Sigmoid colon (tissue), 7 donors: ENCODE data around the gene GGTLC2. TPM values are rescaled to one million over a fixed set of nuclear protein-coding genes. Genes with fewer than 3 reads are reported as not detected.
"Not testable (repeated sequence)": the region's sequence is repeated elsewhere in the genome, so short reads cannot be mapped to it uniquely, and the experiment has no call there.

ENCODE experiments used
- DNase-seq: peaks from one replicate; pipeline ENCODE4 v3.0.0-alpha.2; 2019
- H3K27ac ChIP-seq, 4 donors: fragments of 200-600 bp; sonication (generic); one replicate each; pipeline ENCODE4 v1.5.1; 2016 to 2019; ENCODE audit warnings: mild to moderate bottlenecking in 1 of 4
- H3K27me3 ChIP-seq, 3 donors: fragments of 200-600 bp; sonication (generic); one replicate each; pipeline ENCODE4 v1.5.1; 2019; ENCODE audit warnings: mild to moderate bottlenecking in 1 of 3
- H3K36me3 ChIP-seq, 4 donors: fragments of 200-600 bp; sonication (generic); one replicate each; pipeline ENCODE4 v1.5.1; 2016 to 2019
- H3K4me1 ChIP-seq, 4 donors: fragments of 200-600 bp; sonication (generic); one replicate each; pipeline ENCODE4 v1.5.1; 2017 to 2019
- H3K4me3 ChIP-seq, 4 donors: fragments of 200-600 bp; sonication (generic); one replicate each; pipeline ENCODE4 v1.5.1; 2017 to 2019; ENCODE audit warnings: mild to moderate bottlenecking in 2 of 4, moderate library complexity in 1 of 4
- H3K9me3 ChIP-seq, 4 donors: fragments of 200-600 bp in 3 of 4; sonication (generic) in 3 of 4; one replicate each; pipeline versions ENCODE4 v1.5.1 to v1.6.1; 2013 to 2019
- CTCF ChIP-seq, 4 experiments: fragments of 450-650 bp in 3 of 4; fragments of 200-600 bp in 1 of 4; IDR thresholded peaks; one replicate each; pipeline ENCODE4 v1.5.1; 2016 to 2019; ENCODE audit warnings: antibody characterized with exemption in 4 of 4, mild to moderate bottlenecking in 3 of 4, moderate library complexity in 2 of 4
- EP300 ChIP-seq, 4 donors: sonication (generic); formaldehyde crosslinking; IDR thresholded peaks; one replicate each; pipeline ENCODE4 v1.6.1; 2017; ENCODE audit warnings: antibody characterized with exemption in 4 of 4
- POLR2A ChIP-seq, 2 donors: fragments of 450-650 bp; IDR thresholded peaks; one replicate each; pipeline ENCODE4 v1.6.1; 2016; ENCODE audit warnings: antibody characterized with exemption in 2 of 2, mild to moderate bottlenecking in 2 of 2, moderate library complexity in 2 of 2
- POLR2AphosphoS5 ChIP-seq, 4 donors: sonication (generic); formaldehyde crosslinking; IDR thresholded peaks; one replicate each; pipeline ENCODE4 v1.6.1; 2017; ENCODE audit warnings: antibody characterized with exemption in 4 of 4
- WGBS, 2 donors: extraction: QIAGEN DNeasy Blood & Tissue Kit; methylation state at CpG; one replicate each; pipeline ENCODE4 v1.1.7; 2013; 5-methylcytosine and 5-hydroxymethylcytosine counted together
- intact Hi-C: fragments of 100-400 bp; cut with DNase I; formaldehyde crosslinking; loops from one replicate; pipeline ENCODE4 v1.15.1; 2023
- polyA plus RNA-seq, 3 donors: library from polyadenylated mRNA; stranded (reverse); fragments of 200-250 nt; gene quantifications; one replicate each; pipeline ENCODE4 v1.2.3, GENCODE V29; 2013
- total RNA-seq, 4 donors: library from RNA; depleted of rRNA; stranded (reverse); fragments of >200 nt; gene quantifications; one replicate each; pipeline ENCODE4 v1.1.0, GENCODE V29; 2016
- donor health status: healthy with polysubstance abuse.
- donor health status: Bipolar disorder and iron deficiency.
- donor health status: healthy.

GGTLC2 gene
- total and polyA plus RNA-seq, 7 donors, result not detected

DNA sequence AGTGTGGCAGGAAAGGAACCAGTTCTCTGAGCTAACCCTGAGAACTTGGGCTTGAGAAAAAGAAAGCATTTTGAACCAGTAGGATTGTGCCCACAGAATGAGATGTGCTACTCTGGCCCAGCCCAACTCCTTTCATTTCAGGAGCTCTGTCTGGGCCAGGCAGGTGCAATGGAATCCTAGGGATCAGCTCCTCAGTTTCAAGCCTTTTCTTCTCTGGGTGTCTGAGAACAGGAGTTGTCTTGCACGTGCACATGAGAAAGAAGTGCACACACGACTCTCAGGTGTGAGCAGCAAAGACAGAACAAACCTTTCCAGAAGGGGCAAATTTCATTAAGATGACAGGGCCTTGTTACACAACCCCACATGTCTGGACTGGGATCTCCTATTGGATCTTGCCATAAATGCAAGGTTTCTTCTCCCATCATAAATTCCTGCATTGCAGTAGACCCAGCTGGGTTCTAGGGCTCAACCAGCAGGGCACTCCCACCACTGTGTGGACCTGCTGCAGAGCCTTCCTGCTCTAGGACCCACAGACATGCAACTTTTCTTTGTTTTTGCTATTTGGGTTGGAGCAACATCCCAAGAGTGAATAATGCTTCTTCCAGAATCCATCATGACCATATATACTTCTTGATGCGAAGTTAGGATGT is 24.5 kb upstream of the GGTLC2 start:
- H3K27ac ChIP-seq, result no peak overlapping the region
- no peaks in the 10 kb centered on the region for H3K27me3 ChIP-seq
- H3K36me3 ChIP-seq, result no peaks in the 10 kb centered on the region
- H3K4me3 ChIP-seq, result no peak overlapping the region
- DNase-seq, result no peak
- intact Hi-C loops, result no loop called here
- 78 to 80% methylated on average over 3 of the region's 3 CpGs for WGBS, 2 donors
- H3K9me3 ChIP-seq, result no peaks in the 10 kb centered on the region
- no peaks in the 10 kb centered on the region for H3K4me1 ChIP-seq
- TF ChIP-seq CTCF (IDR thresholded peaks at IDR 0.05), result no peak
- TF ChIP-seq POLR2A (IDR thresholded peaks at IDR 0.05), result no peak
- no peak for TF ChIP-seq EP300 (IDR thresholded peaks at IDR 0.05)
- TF ChIP-seq POLR2AphosphoS5 (IDR thresholded peaks at IDR 0.05), result no peak

DNA sequence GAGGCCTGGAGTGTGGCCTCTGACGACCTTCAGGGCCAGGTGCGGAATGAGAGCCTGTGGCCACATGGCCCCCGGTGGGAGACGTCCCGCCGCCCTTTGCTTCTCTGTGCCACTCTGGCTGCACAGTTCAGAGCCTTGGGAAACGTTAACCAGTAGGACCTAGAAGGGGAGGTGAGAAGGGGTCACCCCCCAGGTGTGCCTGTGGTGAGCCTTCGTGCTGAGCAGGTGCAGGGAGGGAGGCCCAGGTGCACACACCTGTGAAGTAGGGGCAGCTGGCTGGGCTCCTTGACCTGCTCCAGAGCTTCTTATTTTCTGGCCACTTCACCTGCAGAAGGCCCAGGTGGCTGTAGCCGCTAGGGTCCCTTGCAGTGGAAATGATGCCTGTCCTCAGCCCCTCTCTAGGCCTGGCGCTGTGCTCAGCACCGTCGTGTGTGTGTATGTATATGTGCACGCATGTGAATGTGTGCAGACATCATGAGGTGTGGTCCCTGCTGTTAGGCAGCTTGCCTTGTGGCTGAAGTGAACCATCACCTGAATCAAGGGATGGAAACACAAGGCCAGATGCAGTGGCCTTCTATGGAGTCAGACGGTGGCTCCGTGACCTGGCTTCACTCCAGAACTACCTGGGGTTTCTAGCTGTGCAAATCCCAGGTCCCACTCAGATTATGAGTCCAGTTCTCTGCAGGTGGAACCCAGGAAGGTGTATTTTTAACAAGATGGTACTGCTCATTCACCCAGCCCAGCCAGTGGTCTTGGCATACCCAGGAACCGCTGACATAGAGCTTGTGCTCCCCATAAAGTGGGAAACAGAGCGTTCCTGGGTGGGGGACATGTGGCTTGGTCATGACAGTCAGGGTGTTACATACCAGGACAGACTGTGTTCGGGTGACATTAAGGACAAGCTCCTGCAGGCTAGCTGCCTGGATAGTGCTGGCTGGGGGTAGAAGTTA is 15.6 kb upstream of the GGTLC2 start:
- H3K27ac ChIP-seq, H3K4me1 ChIP-seq, intact Hi-C loops, H3K4me3 ChIP-seq, H3K36me3 ChIP-seq, H3K27me3 ChIP-seq, DNase-seq, H3K9me3 ChIP-seq: not testable (repeated sequence)
- 73 to 83% methylated on average over 12 to 13 of the region's 18 CpGs for whole genome bisulfite sequencing, 2 donors

- H3K27me3 ChIP-seq, intact Hi-C loops, H3K4me1 ChIP-seq, DNase-seq, H3K4me3 ChIP-seq, H3K36me3 ChIP-seq, H3K27ac ChIP-seq, H3K9me3 ChIP-seq: not testable (repeated sequence)
- WGBS, 2 donors, result 50 to 51% methylated on average over 7 of the region's 7 CpGs
These were observed 13.2 kb upstream of the GGTLC2 start for GRCh38 chr22:22631223-22631652.

DNA sequence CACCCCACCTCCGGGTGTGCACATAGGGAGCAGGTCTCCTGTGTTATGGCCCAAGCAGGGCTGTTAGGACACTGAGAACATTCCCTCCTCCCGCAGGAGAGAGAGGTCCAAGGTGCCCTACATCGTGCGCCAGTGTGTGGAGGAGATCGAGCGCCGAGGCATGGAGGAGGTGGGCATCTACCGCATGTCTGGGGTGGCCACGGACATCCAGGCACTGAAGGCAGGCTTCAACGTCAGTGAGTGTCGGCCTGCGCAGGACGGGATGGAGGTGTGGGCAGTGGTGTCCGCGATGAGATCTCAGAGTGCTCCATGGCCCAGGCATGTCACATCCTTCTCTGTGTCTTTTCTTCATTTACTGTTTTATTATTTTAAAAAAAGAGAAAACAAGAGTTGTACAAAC is 12.2 kb upstream of the GGTLC2 start:
- H3K9me3 ChIP-seq, H3K4me1 ChIP-seq, H3K4me3 ChIP-seq, H3K27me3 ChIP-seq, intact Hi-C loops, DNase-seq, H3K27ac ChIP-seq, H3K36me3 ChIP-seq: not testable (repeated sequence)
- 95 to 96% methylated on average over 13 of the region's 15 CpGs for WGBS, 2 donors

DNA sequence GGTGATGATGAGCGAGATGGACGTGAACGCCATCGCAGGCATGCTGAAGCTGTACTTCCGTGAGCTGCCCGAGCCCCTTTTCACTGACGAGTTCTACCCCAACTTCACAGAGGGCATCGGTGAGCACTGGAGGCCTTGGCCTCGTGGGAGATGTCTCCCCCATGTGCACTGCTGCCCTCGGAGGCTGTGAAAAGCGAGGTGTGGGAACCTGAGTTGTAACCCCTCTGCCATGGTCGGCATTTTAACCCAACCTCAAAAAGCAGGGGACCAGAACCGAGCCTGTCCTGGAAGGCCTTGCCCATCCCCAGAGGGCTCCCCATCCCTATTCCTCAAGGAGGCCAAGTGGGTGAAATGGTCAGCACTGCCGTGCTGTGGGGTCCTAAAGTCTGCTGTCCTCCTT is 10.9 kb upstream of the GGTLC2 start:
- DNase-seq, intact Hi-C loops, H3K27me3 ChIP-seq, H3K4me1 ChIP-seq, H3K27ac ChIP-seq, H3K4me3 ChIP-seq, H3K9me3 ChIP-seq, H3K36me3 ChIP-seq: not testable (repeated sequence)
- WGBS, 2 donors, result 84 to 91% methylated on average over 14 of the region's 14 CpGs

DNA sequence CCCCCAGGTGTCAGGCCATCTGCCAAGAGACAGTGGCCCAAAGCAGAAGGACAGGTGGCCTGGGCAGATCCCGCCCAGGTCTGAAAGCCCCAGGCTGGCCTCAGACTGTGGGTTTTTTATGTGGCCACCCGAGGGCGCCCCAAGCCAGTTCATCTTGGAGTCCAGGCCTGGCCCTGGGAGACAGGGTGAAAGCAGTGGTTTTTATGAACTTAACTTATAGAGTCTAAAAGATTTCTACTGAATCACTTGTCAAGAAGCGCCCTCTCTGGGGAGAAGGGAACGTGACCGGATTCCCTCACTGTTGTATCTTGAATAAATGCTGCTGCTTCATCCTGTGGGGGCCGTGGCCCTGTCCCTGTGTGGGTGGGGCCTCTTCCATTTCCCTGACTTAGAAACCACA is 8.2 kb upstream of the GGTLC2 start:
- WGBS, 2 donors, result 4 to 6% methylated on average over 3 to 4 of the region's 7 CpGs
- intact Hi-C loops, H3K27ac ChIP-seq, H3K4me3 ChIP-seq, DNase-seq, H3K9me3 ChIP-seq, H3K4me1 ChIP-seq, H3K36me3 ChIP-seq, H3K27me3 ChIP-seq: not testable (repeated sequence)

GRCh38 chr22:22638313-22638712 is 6.1 kb upstream of the GGTLC2 start:
- intact Hi-C loops, H3K9me3 ChIP-seq, H3K4me1 ChIP-seq, H3K36me3 ChIP-seq, H3K27ac ChIP-seq, H3K27me3 ChIP-seq, DNase-seq, H3K4me3 ChIP-seq: not testable (repeated sequence)
- 53 to 75% methylated on average over 10 of the region's 17 CpGs for WGBS, 2 donors

- H3K27ac ChIP-seq, H3K9me3 ChIP-seq, intact Hi-C loops, H3K27me3 ChIP-seq, H3K4me3 ChIP-seq, H3K36me3 ChIP-seq, H3K4me1 ChIP-seq, DNase-seq: not testable (repeated sequence)
- 91 to 95% methylated on average over 9 of the region's 10 CpGs for WGBS, 2 donors
These were observed 2.2 kb upstream of the GGTLC2 start for GRCh38 chr22:22642255-22642654.

DNA sequence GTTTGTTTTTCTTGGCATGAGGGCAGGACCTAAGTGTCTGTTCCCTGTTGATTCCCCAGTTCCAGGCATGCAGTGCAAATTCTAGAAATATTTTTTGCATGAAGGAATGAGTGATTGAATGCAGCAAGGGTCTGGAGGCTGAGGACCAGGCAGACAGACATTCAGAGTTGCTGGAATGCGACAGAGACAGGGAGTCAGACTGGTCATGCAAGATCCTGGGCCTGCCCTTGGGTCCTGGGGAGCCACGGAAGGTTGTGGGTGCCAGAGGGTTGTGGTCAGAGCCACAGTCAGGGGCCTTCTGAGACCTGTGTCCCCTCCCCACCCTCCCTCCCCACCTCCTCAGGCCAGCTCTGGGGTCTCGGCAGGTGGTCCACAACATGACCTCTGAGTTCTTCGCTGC is 1.6 kb downstream of the GGTLC2 start:
- H3K36me3 ChIP-seq, H3K4me3 ChIP-seq, H3K9me3 ChIP-seq, H3K27me3 ChIP-seq, intact Hi-C loops, H3K4me1 ChIP-seq, DNase-seq, H3K27ac ChIP-seq: not testable (repeated sequence)
- 80 to 91% methylated on average over 3 to 4 of the region's 4 CpGs for WGBS, 2 donors
